NCI-H82 treated with DMSO at 0.1 percent for 48 hours (cell line): ENCODE data around the gene CSF1R.

Source experiments
- DNase-seq: peaks from one replicate; lab custom pipeline; 2025; ENCODE audit not compliant: unreplicated experiment; lab: John Stamatoyannopoulos, UW

Gene CSF1R

GRCh38 chr5:150120617-150121447 lies 34.5 kb upstream of the CSF1R start:
- no peak for DNase-seq

DNA sequence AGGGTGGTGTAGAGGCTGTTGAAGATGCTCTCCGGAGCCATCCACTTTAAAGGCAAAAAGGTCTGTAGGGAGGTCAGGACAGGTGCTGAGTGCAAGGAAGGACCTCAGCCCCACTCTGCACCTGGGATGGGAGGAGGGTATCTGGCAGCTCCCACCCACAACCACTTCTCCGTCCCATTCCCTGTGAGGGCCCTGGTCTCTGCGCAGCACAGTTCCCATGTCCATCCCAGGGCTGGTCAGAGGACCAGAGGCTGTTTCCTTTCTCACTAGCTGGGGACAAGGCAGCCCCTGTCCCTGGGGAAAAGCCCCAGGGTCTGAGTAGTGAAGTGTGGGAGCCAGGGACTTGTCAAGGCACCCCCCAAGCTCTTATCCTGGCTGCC lies 33.7 kb upstream of the CSF1R start:
- DNase-seq: no peak

GRCh38 chr5:150119421-150120061 lies 33.2 kb upstream of the CSF1R start:
- DNase-seq: no peak

DNA sequence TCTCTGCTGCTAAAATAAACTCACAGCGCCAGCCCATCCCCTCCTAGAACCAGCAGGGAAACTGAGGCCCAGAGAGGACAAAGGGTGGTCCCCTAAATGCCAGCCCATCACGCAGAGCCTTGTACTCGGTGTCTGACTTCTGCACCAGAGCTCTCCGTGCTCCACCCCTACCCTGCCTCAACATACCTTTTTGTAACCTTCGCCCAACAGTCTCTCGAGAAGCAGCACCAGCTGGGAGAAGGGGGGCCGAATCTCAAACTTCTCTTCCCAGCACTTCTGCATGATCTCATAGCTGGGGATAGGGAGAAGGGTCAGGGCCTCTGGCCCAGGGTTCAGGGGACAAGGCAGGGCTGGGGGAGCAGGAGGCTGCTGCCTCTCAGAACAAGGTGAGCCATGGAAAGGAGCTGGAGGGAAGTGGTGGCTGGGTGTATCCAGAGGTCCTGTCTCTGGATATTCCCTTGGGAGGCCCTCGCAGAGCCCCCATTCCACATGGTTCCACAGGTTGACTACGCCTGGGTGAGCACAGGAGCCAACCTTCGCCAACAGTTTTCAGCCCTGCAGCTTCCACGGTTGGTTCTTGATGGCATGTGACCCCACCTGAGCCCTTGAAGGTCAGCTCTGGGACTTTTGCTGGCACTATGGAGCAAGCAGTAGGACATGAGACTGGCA lies 32.3 kb upstream of the CSF1R start:
- no peak for DNase-seq

GRCh38 chr5:150117945-150118560 lies 31.7 kb upstream of the CSF1R start:
- no peak for DNase-seq

DNA sequence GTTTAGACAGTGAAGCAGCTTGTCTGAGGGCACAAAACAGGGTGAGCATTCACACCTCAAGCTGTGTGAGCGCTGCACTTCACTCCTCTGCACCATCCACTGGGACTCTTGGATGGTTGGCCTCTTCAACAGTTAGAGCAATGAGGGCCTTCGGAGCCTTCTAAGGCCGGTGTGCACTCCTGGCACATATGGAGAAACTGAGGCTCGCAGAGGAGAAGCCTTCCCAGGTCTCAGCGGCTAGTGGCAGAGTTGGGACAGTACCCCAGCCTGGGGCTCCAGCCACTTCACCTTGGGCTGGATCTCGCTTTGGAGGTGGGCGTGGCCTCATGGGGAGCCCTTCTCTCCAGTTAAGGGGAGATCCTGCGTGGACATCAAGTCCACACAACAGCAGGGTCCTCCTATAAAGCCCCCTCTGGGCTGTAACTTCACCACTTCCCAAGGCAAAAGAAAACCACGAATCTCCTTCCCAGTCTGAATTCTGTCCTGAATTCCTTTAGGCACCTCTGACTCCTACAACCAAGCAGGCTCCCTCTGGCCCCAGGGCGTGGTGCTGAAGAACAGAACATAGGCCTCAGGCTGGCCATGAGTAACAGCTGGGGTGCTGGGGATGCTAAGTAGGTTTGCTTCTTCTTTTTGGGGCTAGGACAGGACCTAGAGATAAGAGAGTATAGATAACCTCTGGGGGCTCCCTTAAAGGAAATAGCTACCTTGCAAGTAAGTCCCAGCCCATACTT lies 30.5 kb upstream of the CSF1R start:
- no peak for DNase-seq

DNA sequence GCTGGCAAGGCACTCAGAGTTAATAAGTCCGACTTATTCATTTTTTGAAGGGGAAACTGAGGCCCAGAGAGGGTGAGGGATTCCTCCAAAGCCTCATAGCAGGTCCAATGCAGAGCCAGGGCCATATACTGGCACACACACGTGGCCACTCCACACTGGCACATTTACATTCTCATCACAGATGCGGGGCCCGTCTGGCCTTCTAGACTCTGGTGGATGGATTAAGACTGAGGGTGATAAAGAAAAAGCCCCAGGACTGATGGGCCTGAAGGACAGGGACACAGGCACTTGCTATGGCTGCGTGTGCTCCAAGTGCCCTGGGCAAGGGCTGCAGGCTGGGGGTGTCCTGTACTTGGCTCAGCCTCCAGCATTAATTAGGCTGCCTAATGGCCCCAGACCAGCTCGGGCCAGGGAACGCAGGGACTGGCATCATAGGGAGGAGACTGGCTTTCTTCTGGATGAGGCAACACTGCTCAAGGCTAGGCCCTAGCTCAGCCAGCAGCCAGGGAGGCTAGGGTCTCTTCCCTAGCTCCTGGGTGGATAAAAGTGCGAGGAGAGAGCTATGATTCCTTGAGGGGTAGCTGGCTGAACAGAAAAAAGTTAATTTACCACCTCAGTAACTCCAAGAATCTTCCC lies 28.5 kb upstream of the CSF1R start:
- DNase-seq: no peak

DNA sequence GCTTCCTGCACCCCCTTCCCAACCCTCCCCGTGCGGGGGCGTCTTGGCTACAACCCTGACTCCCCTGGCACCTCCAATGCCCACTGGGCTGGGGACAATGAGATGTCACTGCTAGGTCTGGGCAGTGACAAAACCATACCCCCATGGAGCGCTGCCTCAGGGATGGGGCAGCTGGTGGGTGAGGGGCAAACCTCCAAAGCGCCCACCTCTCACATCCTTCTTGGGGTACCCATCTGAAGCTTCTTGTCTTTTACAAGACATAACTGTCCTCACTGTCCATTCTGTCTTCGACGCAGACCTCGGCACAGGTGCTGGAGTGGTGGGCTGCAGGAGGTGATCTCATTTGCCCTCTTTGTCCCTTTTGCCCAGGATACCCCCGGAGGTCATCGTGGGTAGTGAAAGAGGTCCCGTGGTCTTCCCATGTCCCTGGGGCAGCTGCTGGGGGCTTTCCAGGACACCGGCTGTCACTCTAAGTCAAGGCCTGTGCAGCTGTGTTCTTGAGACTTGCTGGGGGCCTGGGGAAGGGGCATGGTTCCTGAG lies 27.8 kb upstream of the CSF1R start:
- DNase-seq: no peak

DNA sequence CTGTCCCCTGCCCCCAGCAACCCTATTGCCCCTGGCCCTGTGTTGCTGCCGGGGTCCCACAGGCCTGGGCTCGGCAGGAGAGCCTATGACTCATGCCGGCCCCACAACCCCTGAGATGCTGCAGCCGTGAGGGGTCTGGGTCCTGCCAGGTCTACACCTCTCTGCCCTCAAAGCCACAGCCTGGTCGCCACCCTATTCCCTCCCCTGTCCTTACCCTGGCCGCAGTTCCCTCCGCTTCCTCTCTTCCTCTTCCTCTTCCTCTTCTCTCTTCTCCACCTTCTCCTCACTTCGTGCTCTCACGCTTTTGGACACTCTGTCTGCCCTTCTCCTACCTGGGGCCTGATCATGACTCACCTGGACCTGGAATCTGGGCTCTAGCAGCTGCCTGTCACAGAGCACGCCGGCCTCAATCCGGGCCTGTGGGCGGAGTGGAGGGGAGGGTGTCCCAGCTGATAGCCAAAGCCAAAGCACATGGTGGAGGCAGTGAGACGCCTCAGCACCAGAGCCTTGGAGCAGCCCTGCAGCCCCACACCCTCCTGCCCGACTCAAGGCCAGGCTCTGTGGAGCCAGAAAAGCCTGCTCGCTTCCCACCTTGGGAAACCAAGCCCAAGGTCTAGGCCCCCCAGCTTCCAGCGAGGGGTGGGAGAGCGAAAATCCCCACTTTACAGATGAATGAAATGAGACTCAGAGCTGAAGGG lies 26.8 kb upstream of the CSF1R start:
- DNase-seq: no peak

DNA sequence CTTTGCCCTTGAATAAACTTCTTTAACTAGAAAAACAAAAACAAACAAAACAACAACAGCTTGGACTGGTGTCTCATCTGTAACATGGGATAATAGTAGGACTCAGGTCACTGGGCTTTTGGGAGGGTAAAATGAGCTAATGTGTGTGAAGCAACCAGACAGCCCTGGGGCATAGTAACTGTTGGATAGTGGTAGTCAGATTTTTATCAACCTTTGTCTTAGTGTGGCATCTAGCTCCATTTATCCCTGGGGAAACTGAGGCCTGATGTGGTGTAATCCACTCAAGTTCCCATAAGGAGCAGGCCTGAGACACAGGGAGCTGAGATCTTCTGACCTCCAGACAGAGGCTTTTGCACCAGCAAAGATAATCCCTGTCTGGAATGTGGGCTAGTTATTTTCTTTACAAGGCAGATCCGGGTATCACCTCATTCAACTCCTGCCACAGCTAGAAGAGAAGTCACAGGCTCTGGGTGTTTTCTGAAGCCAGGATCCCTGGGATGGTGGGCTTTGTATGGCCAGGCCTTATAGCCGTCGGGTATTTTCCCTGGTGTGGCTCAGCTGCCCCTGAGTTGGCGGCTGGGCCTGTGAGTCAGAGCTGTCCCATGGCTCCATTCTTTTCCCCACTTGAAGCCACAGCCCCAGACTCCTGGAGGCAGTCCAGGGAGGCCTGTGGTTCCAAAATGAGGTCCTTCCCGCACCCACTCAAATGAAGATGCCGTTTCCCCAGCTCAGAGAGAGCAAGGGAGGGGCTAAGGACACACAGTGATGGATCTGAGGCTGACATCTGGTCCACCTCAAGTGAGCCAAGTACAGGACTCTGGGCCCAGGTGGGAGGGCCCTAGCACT lies 26.1 kb upstream of the CSF1R start:
- DNase-seq: no peak

GRCh38 chr5:150111122-150111521 lies 24.8 kb upstream of the CSF1R start:
- no peak for DNase-seq

DNA sequence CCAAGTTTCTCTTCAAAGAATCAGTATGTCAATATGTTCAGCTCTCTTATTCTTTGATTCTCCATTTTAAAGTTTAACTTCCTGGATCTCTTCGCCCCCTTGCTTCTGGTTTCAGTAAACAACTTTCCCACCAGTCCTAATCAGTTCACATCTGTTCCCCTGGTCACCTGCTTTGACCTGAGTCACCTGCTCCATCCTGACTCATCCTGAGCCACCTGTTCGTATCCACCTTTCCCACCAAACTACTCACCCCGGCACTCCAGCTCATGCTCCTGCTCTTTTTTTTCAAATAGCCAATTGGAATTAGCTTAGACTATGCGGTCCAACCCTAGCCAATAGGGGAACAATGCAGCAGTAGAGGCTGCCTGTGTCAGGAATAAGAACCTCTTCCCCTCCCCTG lies 23.6 kb upstream of the CSF1R start:
- no peak for DNase-seq

DNA sequence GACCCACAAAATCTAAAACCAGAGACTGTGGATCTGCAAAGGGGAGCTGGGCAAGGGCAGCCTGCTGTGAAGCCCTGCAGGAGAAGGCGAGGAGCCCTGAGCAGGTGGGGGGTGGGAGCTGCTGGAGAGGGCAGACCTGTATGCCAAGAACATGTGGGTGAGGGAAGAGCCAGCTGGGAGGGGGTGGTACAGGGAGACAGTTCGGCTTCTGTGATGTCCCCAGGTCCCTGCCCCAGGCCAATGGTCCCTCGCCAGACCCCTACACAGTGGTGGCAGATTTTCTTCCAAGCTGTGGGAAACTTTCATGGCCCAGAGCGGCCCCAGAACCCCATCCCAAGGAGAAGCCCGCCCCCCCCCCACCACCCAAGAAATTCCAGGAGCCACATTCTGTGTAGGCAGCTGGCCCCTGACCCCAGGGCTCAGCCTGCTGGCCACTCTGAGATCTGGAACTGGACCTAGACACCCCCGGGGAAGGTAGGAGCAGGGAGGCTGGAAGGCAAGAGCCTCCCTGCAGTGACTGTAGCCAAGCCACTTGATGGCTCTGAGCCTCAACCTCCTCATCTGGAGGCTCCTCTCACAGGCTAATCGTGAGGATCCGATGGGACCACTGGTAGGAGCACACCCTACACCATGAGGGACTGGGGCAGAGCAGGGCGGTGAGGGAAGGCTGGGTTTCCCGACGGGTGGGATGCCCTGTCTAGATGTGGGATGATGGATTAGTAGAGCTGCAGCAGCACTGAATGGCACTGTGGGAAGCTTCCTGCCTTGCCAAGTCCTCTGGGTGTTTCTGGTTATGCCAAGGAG lies 22.6 kb upstream of the CSF1R start:
- DNase-seq: no peak

- no peak for DNase-seq
Measured at GRCh38 chr5:150107909-150108447, 21.6 kb upstream of the CSF1R start.

DNA sequence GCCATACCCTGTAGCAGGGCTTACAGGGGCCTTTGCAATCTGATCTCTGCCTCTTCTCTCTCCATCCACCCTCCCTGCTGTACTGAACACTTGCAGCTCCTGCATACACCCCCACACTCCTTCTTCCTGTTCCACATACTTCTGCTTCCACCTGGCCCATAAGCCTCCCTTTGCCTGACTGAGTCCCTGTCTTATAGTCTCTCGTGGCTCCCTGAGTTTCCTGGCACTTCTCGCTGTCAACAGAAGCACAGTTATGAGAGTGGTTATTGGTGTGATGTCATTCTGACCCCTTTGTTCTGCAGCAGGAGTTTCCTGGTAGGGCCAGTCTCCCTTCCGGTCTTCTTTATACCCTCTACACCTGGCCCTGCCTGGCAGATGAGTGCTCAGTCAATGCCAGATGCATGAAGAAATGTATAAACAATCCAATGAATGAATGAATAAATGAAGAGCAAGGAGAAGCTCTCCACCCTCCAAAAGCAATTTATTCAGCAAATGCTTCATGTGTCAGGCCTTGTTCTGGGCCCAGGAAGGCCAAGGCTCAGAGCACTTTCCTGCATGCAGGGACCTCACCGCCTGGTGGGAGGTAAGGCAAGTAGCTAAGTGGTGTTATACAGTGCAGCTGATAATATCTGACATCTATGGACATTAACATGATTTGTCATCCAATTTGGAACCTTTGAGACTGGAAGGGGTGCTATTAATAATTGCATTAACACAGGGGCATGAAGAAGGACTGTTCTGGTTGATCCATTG lies 20.5 kb upstream of the CSF1R start:
- DNase-seq: no peak

- DNase-seq: no peak
Measured at GRCh38 chr5:150105928-150106615, 19.7 kb upstream of the CSF1R start.

GRCh38 chr5:150104550-150104870 lies 18.2 kb upstream of the CSF1R start:
- DNase-seq: no peak
